Muscle of back (tissue), 13 donors: ENCODE results near the gene MROH7. TPM values are rescaled to one million over a fixed set of nuclear protein-coding genes. Genes with fewer than 3 reads are reported as not detected.

Source experiments
- DNase-seq, 3 donors: peaks; one replicate each; pipeline versions ENCODE4 v3.0.0 to v3.0.0-alpha.2; 2013
- long read RNA-seq, 9 donors: transcript quantifications; one replicate each; lab custom pipeline, GENCODE V29; 2026
- polyA plus RNA-seq, 10 donors: library from polyadenylated mRNA; unstranded; fragments of 120-200 nt; gene quantifications; one replicate each; pipeline ENCODE4 v1.2.1, GENCODE V29; 2013; ENCODE audit not compliant: insufficient read length in 10 of 10

MROH7 gene
- polyA plus RNA-seq: 1 to 10 TPM; 1.3 to 8.5 (median 3.2) TPM
- long read RNA-seq, donor 1: 0 reads
- long read RNA-seq, donor 2: 0 reads
- long read RNA-seq, donor 3: 0 reads
- long read RNA-seq, donor 4: 0 reads
- long read RNA-seq, donor 5: 0 reads
- long read RNA-seq, donor 6: 0 reads
- long read RNA-seq, donor 7: 0 reads
- long read RNA-seq, donor 8: 0 reads
- long read RNA-seq, donor 9: 0 reads

DNA sequence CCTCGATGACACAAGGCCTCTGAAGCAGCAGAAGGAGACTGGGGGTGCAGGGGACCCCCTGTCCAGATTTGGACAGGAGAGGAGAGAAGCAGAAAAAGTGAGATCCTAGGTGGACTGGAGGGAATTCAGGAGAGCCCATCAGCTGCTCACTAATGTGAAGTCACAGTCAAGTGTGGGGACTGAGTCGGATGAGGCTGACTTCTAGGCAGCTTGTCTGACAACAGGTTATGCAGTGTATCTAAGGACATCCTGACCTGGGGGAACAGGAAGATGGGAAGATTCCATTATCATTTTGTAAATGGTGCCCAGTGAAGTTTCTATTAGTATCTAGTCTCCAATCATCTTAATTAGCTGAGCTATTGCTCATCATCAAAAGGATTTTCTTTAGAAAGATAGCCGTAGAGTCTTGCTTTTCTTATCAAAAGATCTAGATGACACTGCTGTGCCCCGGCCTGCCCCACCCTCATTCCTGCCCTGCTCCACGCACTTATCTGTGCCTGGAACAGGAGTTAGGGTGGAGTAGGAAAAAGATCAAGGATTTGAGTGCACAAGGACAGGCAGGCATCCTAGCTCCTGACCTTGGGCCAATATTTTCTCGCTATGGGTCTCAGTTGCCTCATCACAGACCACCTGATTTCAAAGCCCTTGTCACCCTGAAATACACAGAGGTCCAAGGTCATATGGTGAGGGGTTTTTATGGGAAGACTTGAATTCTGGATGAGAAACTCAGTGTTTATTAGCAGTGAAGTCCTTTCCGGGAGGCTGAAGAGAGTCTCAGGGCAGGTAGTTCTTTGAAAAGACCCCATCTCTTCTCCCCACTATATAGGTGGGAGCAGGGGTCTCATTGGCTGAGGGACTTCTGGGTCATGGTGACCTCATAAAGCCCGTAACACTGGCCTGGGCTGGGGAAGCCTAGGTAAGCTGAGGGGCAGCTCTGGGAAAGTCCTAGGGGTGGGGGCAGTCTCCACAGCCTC lies at the start of gene MROH7:
MROH7 (plus strand) TSS at position 924 of the 974 bp plus-strand sequence. CDS start 11,141 bp downstream, outside the sequence.
- no peak for DNase-seq

DNA sequence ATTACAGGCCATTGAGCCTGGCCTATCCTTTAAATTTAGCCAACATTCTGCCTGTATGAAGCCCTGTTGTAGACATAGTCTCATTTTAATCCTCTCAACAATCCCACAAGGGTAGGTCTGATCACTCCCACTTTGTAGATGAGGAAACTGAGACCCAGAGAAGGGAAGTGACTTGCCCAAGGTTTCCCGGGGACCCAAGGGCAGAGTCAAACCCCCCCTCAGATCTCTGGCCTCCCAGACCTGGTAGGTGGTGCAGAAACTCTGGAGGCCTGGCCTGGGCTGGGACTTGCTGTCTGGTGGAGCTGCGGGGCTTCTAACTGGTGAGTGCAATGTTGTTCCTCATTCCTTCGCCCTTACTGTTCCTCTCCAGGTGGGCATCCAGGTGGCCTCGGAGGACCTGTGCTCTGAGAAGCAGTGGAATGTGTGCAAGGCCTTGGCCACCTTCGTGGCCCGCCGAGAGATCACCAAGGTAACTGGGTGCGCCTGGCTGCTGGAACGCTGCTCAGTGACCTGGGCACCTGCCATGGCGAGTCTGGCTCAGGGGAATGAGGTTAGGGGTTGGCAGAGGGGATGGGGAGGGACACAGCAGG lies 47.9 kb upstream of the MROH7 start:
- no peak for DNase-seq

DNA sequence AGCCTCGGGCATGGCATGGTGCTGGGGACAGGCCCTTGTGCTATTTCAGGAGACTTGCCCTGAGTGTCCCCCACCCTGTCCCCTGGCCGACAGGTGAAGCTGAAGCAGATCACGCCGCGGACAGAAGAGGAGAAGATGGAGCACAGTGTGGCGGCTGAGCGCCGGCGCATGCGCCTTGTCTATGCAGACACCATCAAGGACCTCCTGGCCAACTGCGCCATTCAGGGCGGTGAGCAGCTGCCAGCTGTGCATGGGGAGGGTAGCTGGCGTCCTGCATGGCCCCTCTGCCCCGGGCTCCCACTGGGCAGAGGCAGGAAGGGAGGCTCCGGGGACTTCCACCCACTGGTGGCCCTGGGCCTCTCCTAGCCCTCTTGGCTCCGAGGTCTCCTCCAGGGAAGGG lies 47.1 kb upstream of the MROH7 start:
- DNase-seq: no peak

DNA sequence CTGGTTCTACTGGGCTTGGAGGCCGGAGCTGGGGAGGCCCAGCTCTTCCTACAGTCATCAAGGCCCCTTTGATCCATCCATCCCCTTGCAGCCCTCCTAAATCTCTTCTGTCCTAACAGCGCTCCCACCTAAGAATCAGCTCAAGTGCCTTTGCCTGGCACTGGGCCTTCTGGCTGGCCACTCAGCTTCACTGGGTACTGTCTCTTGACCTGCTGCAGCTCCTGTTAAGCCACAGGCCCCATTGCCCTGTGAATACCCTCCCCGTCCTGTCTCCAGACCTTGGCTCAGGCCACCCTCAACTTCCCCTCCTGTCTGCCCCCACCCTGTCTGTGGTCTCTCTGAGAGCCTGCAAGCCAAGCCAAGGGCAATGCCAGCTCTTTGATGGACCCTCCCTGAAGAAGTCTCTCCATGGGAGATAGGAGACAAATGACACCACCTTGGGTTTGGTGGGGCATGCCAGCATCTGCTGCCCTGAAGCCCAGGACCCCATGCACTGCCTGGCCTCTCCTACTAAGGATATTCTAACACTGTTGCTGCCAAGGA lies 45.6 kb upstream of the MROH7 start:
- no peak for DNase-seq

DNA sequence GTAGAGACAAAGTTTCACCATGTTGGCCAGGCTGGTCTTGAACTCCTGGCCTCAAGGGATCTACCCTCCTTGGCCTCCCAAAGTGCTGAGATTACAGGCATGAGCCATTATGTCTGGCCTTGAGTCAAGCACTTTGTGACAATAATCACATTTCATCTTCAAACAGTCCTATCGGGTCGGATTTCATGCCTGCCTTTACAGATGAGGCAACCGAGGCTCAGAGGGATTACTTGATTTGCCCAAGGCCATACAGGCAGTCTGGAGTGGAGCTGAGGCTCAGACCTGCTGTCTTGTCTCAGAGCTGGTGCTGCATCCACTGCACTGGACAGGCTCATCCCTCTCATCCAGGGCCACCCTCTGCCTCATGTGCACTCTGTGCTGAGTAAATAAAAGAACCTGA lies 44.8 kb upstream of the MROH7 start:
- no peak for DNase-seq

DNA sequence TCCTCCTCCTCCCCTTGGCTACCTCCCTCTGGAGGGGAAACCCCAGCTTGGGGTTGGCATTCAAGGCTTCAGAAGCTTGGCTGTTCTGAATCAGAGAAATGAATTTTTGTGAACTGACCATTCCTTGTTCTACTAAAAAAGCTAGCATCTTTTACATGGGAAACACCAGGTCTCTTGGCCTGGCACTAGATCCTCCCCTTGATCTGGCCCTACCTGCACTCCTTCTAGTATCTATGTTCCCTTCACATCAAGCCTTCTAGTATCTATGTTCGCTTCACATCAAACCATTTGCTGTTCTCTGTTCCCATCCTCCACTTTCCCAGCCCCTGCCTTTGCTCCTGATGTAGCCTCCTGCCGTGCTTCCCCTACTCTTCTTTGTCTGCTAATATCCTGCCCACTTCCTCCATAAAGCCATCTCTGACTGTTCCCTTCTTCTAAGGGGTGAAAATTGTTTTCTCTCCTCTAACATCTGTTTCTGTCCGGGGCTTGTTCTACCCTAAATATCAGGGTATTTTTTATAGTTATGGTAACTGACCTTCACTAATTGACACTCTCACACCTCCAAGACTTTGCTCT lies 44.0 kb upstream of the MROH7 start:
- DNase-seq: no peak

DNA sequence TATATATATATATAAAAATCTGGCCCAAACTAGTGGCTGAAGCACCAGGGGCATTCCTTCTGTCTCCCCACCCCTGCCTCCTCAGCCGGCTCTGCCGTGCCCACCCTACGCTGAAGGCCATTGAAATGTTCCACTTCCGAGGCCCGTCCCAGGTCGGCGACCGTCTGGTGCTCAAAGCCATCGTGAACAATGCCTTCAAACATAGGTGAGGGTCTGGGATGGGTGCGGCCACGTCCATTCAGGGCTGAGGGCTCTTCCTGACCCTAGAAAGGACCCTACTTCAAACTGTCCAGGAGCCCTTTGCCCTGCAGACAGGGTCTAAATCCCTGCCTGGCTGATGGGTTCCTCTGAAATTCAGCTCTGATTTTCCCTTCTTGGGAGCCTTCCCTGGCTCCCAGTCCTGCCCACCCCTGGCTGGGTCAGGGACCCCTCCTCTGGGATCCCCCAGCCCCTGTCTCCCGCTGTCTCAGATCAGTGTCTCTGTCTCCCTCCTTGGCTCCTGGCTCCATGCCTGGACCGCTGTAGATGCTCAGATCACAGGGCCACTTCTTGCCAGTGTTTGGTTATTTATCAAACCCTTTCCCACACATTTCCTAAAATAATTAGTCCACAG lies 42.3 kb upstream of the MROH7 start:
- DNase-seq: no peak

DNA sequence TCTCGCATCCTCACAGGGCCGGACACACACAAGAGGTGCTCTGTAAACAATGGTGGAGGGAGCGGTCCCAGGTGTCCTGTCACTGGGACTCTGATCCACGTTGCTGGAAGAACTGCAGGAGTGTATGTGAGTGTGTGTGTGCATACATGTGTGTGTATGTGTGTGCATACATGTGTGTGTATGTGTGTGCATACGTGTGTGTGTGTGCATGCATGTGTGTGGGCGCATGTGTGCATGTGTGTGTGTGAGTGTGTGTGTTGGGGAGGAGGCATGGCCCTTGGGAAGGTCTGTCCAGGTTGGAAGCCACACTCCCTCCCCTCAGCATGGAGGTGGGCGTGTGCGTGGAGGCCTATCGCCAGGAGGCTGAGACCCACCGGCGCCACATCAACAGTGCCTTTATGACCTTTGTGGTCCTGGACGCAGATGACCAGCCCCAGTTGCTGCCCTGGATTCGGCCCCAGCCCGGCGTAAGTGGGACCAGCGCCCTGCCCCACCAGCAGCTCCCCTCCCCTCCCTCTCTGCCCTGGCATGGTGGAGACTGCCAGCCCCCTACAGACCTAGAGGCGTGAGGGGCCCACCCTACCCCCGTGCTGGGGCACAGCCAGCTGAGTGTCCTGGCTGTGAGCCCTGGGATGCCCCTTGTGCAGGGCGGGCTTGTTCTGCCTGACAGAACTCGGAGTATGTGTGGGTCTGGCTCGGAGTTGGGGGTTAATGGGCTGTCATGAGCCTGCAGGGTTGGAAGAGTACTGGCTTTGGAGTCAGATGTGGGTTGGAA lies 40.5 kb upstream of the MROH7 start:
- DNase-seq: no peak

DNA sequence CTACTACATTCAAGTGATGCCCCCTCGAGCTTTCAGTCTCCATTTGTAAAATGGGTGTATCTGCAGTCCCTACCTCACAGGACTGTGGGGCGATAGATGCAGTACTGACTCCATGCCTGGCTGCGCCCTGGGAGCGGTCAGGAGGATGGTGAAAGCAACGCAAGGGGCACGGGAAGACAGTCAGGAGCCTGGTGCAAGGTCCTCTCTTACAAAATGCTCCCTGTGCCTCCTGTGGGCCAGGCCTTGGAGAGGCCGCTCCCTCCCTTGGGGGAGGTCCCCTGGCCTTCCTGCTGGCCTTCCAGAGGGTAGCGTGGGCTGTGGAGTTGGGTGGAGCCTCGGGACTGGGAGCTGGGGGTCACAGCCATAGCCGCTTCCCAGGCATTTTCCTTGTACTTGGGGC lies 39.9 kb upstream of the MROH7 start:
- DNase-seq: no peak

DNA sequence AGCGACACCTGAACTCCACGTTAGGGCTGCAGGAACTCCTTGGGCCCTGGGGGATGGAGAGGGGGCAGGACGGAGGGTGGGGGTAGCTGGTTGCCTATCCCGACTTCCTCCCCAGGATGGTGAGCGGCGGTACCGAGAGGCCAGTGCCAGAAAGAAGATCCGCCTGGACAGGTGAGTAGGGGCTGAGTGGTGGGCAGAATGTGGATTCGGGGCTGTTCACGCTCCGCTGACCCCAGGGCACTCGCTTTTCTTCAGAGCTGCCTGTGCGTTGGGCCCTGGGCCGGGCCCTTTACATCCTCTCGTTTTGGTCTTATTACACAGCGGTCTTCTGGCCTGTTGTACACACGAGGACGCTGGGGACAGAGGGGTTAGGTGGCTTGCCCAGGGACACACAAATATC lies 39.0 kb upstream of the MROH7 start:
- no peak for DNase-seq

DNA sequence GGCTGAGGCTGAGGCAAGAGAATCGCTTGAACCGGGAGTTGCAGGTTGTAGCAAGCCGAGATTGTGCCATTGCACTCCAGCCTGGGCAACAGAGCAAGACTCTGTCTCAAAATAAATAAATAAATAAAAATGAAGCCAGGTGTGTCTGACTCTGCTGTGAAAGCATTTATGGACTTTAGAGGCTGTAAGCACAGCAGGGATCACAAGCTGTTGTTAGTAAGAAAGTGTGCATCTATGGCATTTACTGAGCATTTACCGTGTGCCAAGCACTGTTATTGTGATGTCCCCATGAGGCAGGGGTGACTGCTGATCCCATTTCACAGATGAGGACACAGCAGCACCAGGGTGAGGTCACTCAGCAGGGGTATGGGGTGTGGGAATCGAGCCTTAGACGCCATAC lies 38.3 kb upstream of the MROH7 start:
- DNase-seq: no peak

DNA sequence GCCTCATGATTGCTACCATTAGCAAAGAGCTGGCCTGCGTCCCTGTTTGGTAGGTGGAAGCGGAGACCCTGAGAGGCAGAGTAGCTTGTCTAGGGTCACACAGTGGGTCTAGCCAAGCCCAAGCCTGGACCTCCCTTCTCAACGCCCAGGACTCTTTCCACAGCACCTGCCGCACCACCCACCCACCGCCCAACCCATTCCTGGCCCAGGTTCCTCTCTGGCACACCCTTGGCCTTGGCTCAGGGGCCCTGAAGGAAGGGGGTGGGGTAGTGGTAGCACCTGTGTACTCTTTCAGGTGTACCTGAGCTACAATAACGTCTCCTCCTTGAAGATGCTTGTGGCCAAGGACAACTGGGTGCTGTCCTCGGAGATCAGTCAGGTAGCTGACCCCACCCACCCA lies 37.5 kb upstream of the MROH7 start:
- DNase-seq: no peak

DNA sequence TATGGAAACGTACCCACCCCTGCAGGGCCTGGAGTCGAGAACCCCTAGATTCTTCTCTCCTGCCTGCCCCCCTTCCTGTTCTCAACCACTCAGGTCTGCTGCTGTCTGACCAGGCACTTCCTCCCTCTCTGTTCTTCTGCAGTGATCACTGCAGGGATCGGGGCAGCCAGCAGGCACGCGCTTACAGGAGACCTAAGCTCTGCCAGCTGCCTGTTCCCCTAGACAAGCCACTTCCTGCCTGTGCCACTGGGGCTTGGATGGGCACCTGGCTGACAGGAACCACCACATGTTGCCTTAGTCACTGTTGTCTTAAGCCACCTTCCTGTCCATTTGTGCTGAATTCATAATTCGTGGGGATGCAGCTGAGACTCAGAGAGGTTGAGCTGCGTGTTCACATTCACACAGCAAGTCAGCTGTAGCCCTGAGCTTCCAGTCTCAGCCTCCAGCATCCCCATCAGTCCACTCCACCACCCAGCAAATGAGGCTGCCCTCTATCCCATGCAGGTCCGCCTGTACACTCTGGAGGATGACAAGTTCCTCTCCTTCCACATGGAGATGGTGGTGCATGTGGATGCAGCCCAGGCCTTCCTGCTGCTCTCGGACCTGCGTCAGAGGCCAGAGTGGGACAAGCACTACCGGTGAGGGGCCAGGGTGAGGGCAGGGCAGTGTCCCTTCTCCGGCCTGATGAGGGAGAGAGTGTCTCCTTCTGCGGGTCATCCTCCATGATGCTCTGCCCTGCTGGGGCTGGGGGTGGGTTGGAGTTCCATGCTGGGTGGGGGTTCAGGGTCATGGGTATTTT lies 36.8 kb upstream of the MROH7 start:
- no peak for DNase-seq

DNA sequence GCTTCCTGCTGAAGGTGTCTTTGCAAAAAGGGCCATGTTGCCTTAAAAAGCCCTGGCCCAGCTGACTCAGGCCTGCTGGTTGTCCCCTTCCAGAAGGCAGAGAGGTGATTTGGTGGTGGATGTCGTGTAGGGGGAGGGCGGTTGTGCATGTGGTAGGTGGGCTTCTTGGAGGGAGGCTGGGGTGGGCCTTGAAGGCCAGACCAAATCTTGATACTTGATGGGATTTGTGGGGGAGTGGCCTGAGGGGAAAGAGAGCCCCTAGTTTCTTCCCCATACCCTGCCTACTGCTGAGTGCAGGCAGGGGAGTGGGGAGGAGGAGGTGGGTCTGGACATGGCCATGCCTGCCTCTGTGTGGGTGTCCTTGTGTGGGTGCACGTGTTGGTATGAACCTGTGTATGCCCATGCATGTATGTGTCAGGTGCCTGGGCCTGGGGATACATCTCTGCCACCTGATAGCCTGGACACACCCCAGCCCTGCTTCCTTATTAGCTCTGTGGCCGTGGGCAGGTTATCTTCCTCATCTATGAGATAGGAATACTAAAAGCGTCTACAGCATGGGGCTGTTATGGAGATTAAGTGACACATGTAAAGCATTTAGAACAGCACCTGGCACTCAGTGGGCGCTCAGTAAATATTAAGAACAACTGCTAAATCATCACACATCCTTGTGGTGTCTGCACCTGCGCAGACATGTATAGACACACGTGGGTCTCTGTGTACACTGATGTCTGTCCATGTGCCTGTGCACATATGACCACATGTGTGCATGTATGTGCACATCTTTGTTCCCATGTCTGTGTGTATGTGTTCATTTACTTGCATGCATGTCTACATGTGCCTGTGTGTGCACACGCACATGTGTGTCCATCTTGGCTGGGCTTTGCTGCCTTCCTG lies 35.2 kb upstream of the MROH7 start:
- no peak for DNase-seq

DNA sequence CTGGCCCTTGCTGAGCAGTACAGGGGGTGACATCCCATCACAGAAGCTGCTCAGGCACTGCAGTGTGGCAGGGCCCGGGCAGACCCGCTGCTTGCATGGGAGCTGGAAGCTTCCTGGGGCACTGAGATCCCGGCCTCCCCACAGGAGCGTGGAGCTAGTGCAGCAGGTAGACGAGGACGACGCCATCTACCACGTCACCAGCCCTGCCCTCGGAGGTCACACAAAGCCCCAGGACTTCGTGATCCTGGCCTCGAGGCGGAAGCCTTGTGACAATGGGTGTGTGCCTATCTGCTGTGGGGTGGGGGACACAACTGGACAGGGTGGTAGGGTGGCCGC lies 34.6 kb upstream of the MROH7 start:
- DNase-seq: no peak

DNA sequence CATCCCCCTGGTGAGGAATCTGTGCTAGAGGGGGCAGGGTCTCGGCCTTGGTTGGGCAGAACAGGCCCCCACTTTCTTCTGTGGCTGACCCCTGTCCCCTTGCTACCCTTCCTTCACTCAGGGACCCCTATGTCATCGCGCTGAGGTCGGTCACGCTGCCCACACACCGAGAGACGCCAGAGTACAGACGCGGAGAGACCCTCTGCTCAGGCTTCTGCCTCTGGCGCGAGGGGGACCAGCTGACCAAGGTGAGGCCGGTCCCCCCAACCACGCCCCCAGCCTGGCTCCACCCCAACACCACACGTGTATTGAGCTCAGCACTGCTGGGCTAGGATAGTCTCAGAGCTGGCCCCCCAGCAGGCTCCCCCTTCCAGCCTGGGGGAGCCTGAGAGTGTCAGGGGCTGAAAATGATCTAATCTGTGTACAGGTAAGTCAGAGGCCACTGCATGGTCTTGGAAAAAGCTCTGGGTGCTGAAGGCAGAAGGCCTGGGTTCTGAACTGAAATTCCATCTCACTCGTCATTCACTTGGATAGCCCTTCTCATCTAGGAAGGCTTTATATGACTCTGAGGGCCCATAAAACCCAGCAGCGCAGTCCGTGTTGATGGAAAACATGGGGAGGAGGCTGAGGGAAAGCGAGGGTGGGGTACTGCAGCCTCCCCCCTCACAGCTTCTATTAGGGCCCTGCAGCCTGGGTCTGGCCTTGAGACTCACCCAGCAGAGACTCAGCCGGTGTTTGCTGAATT lies 33.6 kb upstream of the MROH7 start:
- no peak for DNase-seq

DNA sequence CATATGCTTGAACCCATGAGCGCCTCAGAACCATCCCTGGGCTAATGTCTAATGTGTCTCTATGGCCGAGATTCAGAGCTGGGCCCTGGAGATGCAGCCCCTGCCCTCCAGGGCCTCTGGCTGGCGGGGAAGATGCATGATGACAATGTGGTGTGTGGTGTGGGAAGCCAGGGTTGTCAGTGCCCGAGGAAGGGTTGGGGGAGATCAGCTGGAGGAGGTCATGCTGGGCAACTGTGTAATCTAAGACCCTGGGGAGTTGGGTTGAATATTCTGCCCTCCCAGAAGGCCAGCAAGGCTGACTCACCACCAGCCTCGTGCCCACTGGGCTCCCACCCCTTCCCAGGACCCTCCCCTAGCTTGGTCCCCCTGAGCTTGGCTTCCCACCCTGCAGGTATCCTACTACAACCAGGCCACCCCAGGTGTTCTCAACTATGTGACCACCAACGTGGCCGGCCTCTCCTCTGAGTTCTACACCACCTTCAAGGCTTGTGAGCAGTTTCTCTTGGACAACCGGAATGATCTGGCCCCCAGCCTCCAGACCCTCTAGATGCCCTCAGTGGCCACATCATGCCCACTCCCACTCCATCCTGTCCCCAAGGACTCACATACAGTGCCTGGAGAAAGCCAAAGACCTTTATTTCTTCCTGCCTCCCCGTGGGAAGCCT lies 32.9 kb upstream of the MROH7 start:
- no peak for DNase-seq
